HG02610 (cell line): ENCODE measurements around the gene PBX3.

Source experiments
- ATAC-seq: cut with Tn5 transposase; IDR thresholded peaks from one replicate; pipeline ENCODE4 v1.9.1; 2021; ENCODE audit warnings: mild to moderate bottlenecking, moderate library complexity; ENCODE audit not compliant: unreplicated experiment

Gene PBX3

GRCh38 chr9:126015424-126015823 is 268.3 kb downstream of the PBX3 start:
- no peak for ATAC-seq

GRCh38 chr9:126016579-126017290 is 269.6 kb downstream of the PBX3 start:
- ATAC-seq: no peak
